Measurements from ENCODE around the gene MEPCE.

The MEPCE gene

DNA sequence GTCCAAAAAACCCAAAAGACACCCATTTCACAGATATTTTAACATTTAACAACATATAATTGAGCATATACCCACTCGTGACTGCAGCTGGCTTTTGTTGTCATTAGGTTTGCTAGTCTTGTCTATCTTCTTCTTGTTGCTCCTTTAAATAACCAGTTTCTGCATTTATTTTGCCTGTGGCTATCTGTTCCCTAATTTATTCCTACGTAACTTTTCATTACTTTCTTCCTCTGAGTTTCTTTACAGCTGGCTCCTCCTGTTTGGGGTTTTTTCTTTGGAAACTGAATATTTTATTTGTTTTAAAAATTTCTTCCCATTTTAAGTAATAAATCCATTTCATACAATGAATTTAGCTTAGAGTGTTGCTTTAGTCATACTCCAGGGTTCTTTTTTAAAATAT lies 41.9 kb upstream of the MEPCE start:
- H3K27ac ChIP-seq = no peak overlapping the region
- ChIA-PET POLR2A (ENCODE audit: low non-redundant PET) (no interaction called here), CTCF (no interaction called here)
- TF ChIP-seq, protein P1, sequence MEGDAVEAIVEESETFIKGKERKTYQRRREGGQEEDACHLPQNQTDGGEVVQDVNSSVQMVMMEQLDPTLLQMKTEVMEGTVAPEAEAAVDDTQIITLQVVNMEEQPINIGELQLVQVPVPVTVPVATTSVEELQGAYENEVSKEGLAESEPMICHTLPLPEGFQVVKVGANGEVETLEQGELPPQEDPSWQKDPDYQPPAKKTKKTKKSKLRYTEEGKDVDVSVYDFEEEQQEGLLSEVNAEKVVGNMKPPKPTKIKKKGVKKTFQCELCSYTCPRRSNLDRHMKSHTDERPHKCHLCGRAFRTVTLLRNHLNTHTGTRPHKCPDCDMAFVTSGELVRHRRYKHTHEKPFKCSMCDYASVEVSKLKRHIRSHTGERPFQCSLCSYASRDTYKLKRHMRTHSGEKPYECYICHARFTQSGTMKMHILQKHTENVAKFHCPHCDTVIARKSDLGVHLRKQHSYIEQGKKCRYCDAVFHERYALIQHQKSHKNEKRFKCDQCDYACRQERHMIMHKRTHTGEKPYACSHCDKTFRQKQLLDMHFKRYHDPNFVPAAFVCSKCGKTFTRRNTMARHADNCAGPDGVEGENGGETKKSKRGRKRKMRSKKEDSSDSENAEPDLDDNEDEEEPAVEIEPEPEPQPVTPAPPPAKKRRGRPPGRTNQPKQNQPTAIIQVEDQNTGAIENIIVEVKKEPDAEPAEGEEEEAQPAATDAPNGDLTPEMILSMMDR (conservative IDR thresholded peaks at IDR 0.05; ENCODE audit: low read depth) = no peak
- no peak for DNase-seq (ENCODE audit: low spot score)

- TF ChIP-seq, protein P1 (conservative IDR thresholded peaks at IDR 0.05; ENCODE audit: low read depth) = no peak
- POLR2A ChIA-PET (ENCODE audit: low non-redundant PET) = no interaction called here
- H3K27ac ChIP-seq = no peak overlapping the region
- no peak for DNase-seq (ENCODE audit: low spot score)
- CTCF ChIA-PET = no interaction called here
Observed at GRCh38 chr7:100389437-100390088, 40.1 kb upstream of the MEPCE start.

DNA sequence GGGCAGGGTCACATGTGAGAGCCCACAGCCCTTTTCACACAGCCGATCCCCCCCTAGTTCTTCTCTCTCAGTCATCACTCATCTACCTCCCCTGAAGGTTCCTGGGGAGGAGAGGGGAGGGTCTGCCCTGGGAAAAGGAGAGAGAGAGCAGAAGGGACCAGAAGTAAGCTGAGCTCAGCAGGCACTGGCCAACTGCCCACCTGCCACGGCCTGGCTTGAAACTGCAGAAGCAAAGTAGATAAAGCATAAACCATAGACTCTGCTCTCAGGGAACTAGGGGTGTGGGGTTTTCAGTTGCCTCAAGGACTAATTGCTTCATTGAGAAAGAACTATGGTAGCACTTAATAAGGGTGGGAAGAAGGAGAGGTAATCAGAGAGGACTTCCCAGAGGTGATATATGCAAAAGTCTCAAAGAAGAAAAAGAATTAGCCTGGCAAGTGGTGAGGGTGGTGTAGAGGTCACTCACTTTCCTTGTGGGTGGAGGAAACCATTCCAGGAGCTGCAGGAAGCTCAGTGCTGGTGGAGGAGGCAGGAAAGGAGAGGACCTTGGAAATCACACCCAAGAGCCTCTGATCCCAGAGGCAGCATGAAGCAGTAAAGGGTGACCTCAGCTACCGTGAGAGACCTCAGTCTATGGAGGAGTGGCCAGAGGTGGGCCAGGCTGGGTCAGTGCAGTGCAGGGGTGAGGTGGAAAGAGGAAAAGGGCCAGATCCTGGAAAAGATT lies 39.2 kb upstream of the MEPCE start:
- DNase-seq (ENCODE audit: low spot score) = no peak
- CTCF ChIA-PET = no interaction called here
- H3K27ac ChIP-seq = no peak overlapping the region
- TF ChIP-seq, protein P1 (conservative IDR thresholded peaks at IDR 0.05; ENCODE audit: low read depth) = no peak
- POLR2A ChIA-PET (ENCODE audit: low non-redundant PET) = no interaction called here

GRCh38 chr7:100393233-100393905 lies 36.3 kb upstream of the MEPCE start:
- POLR2A ChIA-PET (ENCODE audit: low non-redundant PET) = no interaction called here
- no peak for DNase-seq (ENCODE audit: low spot score)
- CTCF ChIA-PET = interaction anchor here (0.6 kb wide), 2 partner anchors 87 to 155 kb away, joined by 3 read pairs; no protein-coding TSS in a partner anchor
- no peak overlapping the region for H3K27ac ChIP-seq
- TF ChIP-seq, protein P1 (conservative IDR thresholded peaks at IDR 0.05; ENCODE audit: low read depth) = no peak

DNA sequence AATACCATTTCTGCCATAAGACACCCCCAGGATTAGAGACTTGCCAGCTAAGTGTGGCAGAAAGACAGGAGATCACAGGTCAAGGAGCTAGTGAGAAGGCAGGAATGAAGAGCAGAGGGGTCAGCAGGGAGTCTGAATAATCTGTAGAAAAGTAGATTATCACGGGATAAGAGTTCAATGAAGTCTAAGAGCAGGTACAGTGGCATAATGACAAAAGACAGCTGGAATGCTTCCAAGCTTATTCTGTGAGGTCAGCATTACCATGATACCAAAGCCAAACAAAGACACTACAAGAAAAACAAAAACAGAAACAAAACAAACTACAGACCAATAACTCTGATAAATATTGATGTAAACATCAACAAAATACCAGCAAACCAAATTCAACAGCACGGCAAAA lies 35.6 kb upstream of the MEPCE start:
- no peak overlapping the region for H3K27ac ChIP-seq
- POLR2A ChIA-PET (ENCODE audit: low non-redundant PET) = no interaction called here
- TF ChIP-seq, protein P1 (conservative IDR thresholded peaks at IDR 0.05; ENCODE audit: low read depth) = no peak
- no peak for DNase-seq (ENCODE audit: low spot score)
- CTCF ChIA-PET = interaction anchor here (0.6 kb wide), 2 partner anchors 8 to 14 kb away, joined by 3 read pairs; no protein-coding TSS in a partner anchor

GRCh38 chr7:100396421-100396982 lies 33.1 kb upstream of the MEPCE start:
- DNase-seq (ENCODE audit: low spot score) = no peak
- TF ChIP-seq, protein P1 (conservative IDR thresholded peaks at IDR 0.05; ENCODE audit: low read depth) = no peak
- POLR2A ChIA-PET (ENCODE audit: low non-redundant PET) = no interaction called here
- CTCF ChIA-PET = no interaction called here
- H3K27ac ChIP-seq = no peak overlapping the region

Measured in RWPE1 (cell line).